ENCODE measurements around the gene DLG2.

DNA sequence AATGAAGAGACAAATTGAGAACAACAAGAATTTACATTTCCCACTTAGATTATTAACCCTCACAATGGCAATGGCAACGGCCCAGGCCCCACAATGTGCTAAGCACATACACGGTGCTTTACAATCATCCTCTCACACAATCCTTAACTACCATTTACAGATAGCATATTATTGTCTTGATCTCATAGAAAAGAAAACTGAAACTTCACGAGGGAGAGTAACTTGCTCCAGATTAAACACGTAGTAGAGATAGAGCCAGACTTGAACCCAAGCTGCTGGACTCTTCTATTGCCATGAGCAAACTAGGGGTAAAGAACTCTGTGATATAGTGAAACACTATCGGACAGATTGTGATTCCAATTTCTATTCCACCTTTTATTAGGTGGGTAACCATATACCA, 665.1 kb downstream of the DLG2 start:
- TF ChIP-seq, protein P1, sequence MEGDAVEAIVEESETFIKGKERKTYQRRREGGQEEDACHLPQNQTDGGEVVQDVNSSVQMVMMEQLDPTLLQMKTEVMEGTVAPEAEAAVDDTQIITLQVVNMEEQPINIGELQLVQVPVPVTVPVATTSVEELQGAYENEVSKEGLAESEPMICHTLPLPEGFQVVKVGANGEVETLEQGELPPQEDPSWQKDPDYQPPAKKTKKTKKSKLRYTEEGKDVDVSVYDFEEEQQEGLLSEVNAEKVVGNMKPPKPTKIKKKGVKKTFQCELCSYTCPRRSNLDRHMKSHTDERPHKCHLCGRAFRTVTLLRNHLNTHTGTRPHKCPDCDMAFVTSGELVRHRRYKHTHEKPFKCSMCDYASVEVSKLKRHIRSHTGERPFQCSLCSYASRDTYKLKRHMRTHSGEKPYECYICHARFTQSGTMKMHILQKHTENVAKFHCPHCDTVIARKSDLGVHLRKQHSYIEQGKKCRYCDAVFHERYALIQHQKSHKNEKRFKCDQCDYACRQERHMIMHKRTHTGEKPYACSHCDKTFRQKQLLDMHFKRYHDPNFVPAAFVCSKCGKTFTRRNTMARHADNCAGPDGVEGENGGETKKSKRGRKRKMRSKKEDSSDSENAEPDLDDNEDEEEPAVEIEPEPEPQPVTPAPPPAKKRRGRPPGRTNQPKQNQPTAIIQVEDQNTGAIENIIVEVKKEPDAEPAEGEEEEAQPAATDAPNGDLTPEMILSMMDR (IDR thresholded peaks at IDR 0.05): no peak
- TF ChIP-seq POLR2AphosphoS5 (IDR thresholded peaks at IDR 0.05): no peak
- TF ChIP-seq EP300 (IDR thresholded peaks at IDR 0.05): no peak
- no peak for TF ChIP-seq POLR2A (IDR thresholded peaks at IDR 0.05)

All from suprapubic skin (tissue), 4 donors.